HEK293 (cell line): ENCODE results near the gene FBLL1.

Experiments
- EGR2 ChIP-seq: fragments of 450-650 bp; formaldehyde crosslinking; IDR thresholded peaks from 2 replicates; pipeline ENCODE4 v1.5.1; 2016; ENCODE audit warnings: low read depth, missing biosample characterization, missing genetic modification characterization
- ZBTB8A ChIP-seq: fragments of 450-650 bp; formaldehyde crosslinking; IDR thresholded peaks from 2 replicates; pipeline ENCODE4 v1.5.1; 2016; ENCODE audit warnings: missing biosample characterization, missing genetic modification characterization
- ZNF366 ChIP-seq: fragments of 450-650 bp; formaldehyde crosslinking; conservative IDR thresholded peaks from 2 replicates; pipeline ENCODE4 v1.5.1; 2016; ENCODE audit warnings: missing biosample characterization, missing genetic modification characterization
- ZNF549 ChIP-seq: fragments of 450-650 bp; IDR thresholded peaks from 2 replicates; pipeline ENCODE4 v1.5.1; 2018; ENCODE audit warnings: missing biosample characterization, missing genetic modification characterization, mild to moderate bottlenecking, inconsistent platforms, moderate library complexity
- ZNF561 ChIP-seq: fragments of 450-650 bp; IDR thresholded peaks from 2 replicates; pipeline ENCODE4 v1.5.1; 2018; ENCODE audit warnings: missing biosample characterization, missing genetic modification characterization, borderline replicate concordance
- ZNF670 ChIP-seq: fragments of 450-650 bp; formaldehyde crosslinking; IDR thresholded peaks from 2 replicates; pipeline ENCODE4 v1.5.1; 2016; ENCODE audit warnings: missing biosample characterization, missing genetic modification characterization, low read depth
- ZNF776 ChIP-seq: fragments of 450-650 bp; formaldehyde crosslinking; IDR thresholded peaks from 2 replicates; pipeline ENCODE4 v1.5.0; 2017; ENCODE audit warnings: missing biosample characterization, missing genetic modification characterization, borderline replicate concordance
- TF ChIP-seq, protein P1 (sequence below): fragments of 450-650 bp; formaldehyde crosslinking; IDR thresholded peaks from 2 replicates; pipeline ENCODE4 v1.5.1; 2016; ENCODE audit warnings: missing biosample characterization, missing genetic modification characterization
- TF ChIP-seq, protein P2 (sequence below): fragments of 450-650 bp; formaldehyde crosslinking; IDR thresholded peaks from 2 replicates; pipeline ENCODE4 v1.5.1; 2016; ENCODE audit warnings: missing biosample characterization, missing genetic modification characterization
- TF ChIP-seq, protein P3 (sequence below): fragments of 450-650 bp; formaldehyde crosslinking; IDR thresholded peaks from 2 replicates; pipeline ENCODE4 v1.5.1; 2016; ENCODE audit warnings: missing biosample characterization, missing genetic modification characterization, low read depth
- TF ChIP-seq, protein P4 (sequence below): fragments of 450-650 bp; formaldehyde crosslinking; IDR thresholded peaks from 2 replicates; pipeline ENCODE4 v1.5.1; 2016; ENCODE audit warnings: missing biosample characterization, missing genetic modification characterization

DNA sequence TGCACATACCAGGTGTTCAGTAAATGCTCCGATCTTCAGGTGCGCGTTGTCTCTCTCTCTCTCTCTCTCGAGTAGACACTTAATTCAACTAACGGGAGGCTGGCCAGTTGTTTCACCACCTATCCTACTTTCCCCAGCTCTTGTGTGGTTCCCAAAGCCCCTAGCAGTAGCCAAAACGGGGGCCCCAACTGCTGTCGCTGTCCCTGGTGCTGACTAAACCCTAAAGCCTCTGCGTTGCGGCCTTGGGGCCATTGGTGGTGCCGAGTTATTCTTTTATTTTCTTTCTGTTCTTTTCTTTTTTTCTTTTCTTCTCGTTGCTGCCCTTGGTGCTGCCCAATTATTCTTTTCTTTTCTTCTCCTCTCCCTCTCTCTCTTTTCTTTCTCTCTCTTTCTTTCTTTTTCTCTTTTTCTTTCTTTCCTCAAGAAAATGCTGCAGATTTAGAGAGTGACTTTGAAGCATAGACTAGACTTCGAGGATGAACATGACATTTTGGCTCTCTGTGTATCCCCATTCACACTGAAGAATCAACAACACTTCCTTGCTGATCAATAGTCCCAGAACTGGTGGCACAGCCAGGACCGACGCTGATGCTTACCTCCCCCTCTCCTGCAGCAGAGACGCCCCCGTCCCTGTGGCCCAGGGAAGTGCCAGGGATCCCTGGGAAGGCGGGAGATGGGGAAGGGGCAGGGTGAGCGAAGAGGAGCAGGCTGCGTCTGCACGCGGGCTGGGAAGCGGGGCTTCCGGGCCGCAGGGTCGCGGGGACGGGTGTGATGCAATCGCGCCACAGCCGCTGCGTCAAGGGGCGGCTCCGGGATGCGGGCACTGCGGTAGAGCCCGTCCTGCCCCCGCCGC lies at the start of gene FBLL1:
- TF ChIP-seq, protein P1, sequence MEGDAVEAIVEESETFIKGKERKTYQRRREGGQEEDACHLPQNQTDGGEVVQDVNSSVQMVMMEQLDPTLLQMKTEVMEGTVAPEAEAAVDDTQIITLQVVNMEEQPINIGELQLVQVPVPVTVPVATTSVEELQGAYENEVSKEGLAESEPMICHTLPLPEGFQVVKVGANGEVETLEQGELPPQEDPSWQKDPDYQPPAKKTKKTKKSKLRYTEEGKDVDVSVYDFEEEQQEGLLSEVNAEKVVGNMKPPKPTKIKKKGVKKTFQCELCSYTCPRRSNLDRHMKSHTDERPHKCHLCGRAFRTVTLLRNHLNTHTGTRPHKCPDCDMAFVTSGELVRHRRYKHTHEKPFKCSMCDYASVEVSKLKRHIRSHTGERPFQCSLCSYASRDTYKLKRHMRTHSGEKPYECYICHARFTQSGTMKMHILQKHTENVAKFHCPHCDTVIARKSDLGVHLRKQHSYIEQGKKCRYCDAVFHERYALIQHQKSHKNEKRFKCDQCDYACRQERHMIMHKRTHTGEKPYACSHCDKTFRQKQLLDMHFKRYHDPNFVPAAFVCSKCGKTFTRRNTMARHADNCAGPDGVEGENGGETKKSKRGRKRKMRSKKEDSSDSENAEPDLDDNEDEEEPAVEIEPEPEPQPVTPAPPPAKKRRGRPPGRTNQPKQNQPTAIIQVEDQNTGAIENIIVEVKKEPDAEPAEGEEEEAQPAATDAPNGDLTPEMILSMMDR: no peak
- TF ChIP-seq, protein P2, sequence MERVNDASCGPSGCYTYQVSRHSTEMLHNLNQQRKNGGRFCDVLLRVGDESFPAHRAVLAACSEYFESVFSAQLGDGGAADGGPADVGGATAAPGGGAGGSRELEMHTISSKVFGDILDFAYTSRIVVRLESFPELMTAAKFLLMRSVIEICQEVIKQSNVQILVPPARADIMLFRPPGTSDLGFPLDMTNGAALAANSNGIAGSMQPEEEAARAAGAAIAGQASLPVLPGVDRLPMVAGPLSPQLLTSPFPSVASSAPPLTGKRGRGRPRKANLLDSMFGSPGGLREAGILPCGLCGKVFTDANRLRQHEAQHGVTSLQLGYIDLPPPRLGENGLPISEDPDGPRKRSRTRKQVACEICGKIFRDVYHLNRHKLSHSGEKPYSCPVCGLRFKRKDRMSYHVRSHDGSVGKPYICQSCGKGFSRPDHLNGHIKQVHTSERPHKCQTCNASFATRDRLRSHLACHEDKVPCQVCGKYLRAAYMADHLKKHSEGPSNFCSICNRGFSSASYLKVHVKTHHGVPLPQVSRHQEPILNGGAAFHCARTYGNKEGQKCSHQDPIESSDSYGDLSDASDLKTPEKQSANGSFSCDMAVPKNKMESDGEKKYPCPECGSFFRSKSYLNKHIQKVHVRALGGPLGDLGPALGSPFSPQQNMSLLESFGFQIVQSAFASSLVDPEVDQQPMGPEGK (tag by site-specific recombination): peak; percentile 35; the same call in 1 of the 2 replicates
- TF ChIP-seq ZNF549 (tag by site-specific recombination) (no peak), ZNF670 (tag by site-specific recombination) (no peak), EGR2 (tag by site-specific recombination) (no peak), ZBTB8A (peak; percentile 58), ZNF366 (tag by site-specific recombination) (peak; percentile 79), ZNF561 (tag by site-specific recombination) (no peak), ZNF776 (tag by site-specific recombination) (no peak)
- TF ChIP-seq, protein P3, sequence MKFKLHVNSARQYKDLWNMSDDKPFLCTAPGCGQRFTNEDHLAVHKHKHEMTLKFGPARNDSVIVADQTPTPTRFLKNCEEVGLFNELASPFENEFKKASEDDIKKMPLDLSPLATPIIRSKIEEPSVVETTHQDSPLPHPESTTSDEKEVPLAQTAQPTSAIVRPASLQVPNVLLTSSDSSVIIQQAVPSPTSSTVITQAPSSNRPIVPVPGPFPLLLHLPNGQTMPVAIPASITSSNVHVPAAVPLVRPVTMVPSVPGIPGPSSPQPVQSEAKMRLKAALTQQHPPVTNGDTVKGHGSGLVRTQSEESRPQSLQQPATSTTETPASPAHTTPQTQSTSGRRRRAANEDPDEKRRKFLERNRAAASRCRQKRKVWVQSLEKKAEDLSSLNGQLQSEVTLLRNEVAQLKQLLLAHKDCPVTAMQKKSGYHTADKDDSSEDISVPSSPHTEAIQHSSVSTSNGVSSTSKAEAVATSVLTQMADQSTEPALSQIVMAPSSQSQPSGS (tag by site-specific recombination): no peak
- TF ChIP-seq, protein P4, sequence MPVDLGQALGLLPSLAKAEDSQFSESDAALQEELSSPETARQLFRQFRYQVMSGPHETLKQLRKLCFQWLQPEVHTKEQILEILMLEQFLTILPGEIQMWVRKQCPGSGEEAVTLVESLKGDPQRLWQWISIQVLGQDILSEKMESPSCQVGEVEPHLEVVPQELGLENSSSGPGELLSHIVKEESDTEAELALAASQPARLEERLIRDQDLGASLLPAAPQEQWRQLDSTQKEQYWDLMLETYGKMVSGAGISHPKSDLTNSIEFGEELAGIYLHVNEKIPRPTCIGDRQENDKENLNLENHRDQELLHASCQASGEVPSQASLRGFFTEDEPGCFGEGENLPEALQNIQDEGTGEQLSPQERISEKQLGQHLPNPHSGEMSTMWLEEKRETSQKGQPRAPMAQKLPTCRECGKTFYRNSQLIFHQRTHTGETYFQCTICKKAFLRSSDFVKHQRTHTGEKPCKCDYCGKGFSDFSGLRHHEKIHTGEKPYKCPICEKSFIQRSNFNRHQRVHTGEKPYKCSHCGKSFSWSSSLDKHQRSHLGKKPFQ: no peak
